ENCODE measurements around the gene EGFL7.
A peak's percentile ranks its signal among the peaks of the same experiment; 100 is the strongest.

EGFL7 gene

GRCh38 chr9:136657974-136658848 lies 4.5 kb upstream of the EGFL7 start:
- no peaks in the 10 kb centered on the region for H3K9me3 Mint-ChIP-seq
- no peak for TF ChIP-seq CTCF (IDR thresholded peaks at IDR 0.05; ENCODE audit: unreplicated experiment in 3 of 3)
- H3K27ac Mint-ChIP-seq: peak overlapping the region in 1 of 3 experiments; percentile 41
- H3K27me3 Mint-ChIP-seq (ENCODE audit: low read depth): peaks cover 5% of the 10 kb centered on the region
- peaks cover 5% of the 10 kb centered on the region for H3K4me1 Mint-ChIP-seq
- H3K36me3 Mint-ChIP-seq (ENCODE audit: low read depth): no peaks in the 10 kb centered on the region
- no peak overlapping the region for H3K4me3 Mint-ChIP-seq

- Mint-ChIP-seq H3K27ac (no peak overlapping the region), H3K27me3 (ENCODE audit: low read depth) (peaks cover 5% of the 10 kb centered on the region), H3K4me3 (no peak overlapping the region), H3K4me1 (peaks cover 5% of the 10 kb centered on the region), H3K36me3 (ENCODE audit: low read depth) (no peaks in the 10 kb centered on the region), H3K9me3 (no peaks in the 10 kb centered on the region)
- TF ChIP-seq CTCF (IDR thresholded peaks at IDR 0.05; ENCODE audit: unreplicated experiment in 3 of 3): no peak
Measured at GRCh38 chr9:136658849-136659535, 3.7 kb upstream of the EGFL7 start.

- Mint-ChIP-seq H3K27me3 (ENCODE audit: low read depth) (peaks cover 5% of the 10 kb centered on the region), H3K4me1 (peaks cover 5% of the 10 kb centered on the region), H3K27ac (no peak overlapping the region), H3K36me3 (ENCODE audit: low read depth) (no peaks in the 10 kb centered on the region), H3K4me3 (no peak overlapping the region), H3K9me3 (no peaks in the 10 kb centered on the region)
- no peak for TF ChIP-seq CTCF (IDR thresholded peaks at IDR 0.05; ENCODE audit: unreplicated experiment in 3 of 3)
Measured at GRCh38 chr9:136659861-136660784, 2.6 kb upstream of the EGFL7 start.

- Mint-ChIP-seq H3K36me3 (ENCODE audit: low read depth) (no peaks in the 10 kb centered on the region), H3K27ac (no peak overlapping the region), H3K27me3 (ENCODE audit: low read depth) (peaks cover 5% of the 10 kb centered on the region), H3K4me1 (peaks cover 2% of the 10 kb centered on the region), H3K9me3 (no peaks in the 10 kb centered on the region), H3K4me3 (no peak overlapping the region)
- TF ChIP-seq CTCF (IDR thresholded peaks at IDR 0.05; ENCODE audit: unreplicated experiment in 3 of 3): no peak
Measured at GRCh38 chr9:136660971-136661550, 1.7 kb upstream of the EGFL7 start.

- Mint-ChIP-seq H3K4me3 (no peak overlapping the region), H3K36me3 (ENCODE audit: low read depth) (no peaks in the 10 kb centered on the region), H3K27ac (no peak overlapping the region), H3K4me1 (no peaks in the 10 kb centered on the region), H3K9me3 (no peaks in the 10 kb centered on the region), H3K27me3 (ENCODE audit: low read depth) (peaks cover 5% of the 10 kb centered on the region)
- TF ChIP-seq CTCF (IDR thresholded peaks at IDR 0.05; ENCODE audit: unreplicated experiment in 3 of 3): no peak
Measured at GRCh38 chr9:136661641-136662325, 933 bp upstream of the EGFL7 start.

All from nephron (organoid).